ENCODE results near the gene ARSG.
"Not testable (repeated sequence)": the region's sequence is repeated elsewhere in the genome, so short reads cannot be mapped to it uniquely, and the experiment has no call there.

Gene ARSG

DNA sequence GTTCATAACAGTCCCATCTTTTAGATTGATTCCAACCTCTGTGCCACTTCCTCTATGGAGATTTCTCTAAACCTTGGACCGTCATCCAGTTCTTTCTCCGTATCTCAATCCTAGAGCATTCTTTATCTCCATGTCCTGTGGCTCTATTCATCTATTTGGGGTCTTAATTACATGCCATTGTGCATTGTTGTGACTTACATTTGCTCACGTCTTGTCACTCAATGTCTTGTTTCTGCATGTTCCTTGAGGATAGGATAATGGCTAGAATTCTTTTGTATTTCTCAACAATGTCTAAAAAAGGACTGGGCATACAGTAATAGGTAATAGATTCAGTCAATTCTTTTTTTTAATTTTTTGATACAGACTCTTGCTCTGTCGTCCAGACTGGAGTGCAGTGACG is 50.2 kb downstream of the ARSG start:
- DNase-seq: no peak

DNA sequence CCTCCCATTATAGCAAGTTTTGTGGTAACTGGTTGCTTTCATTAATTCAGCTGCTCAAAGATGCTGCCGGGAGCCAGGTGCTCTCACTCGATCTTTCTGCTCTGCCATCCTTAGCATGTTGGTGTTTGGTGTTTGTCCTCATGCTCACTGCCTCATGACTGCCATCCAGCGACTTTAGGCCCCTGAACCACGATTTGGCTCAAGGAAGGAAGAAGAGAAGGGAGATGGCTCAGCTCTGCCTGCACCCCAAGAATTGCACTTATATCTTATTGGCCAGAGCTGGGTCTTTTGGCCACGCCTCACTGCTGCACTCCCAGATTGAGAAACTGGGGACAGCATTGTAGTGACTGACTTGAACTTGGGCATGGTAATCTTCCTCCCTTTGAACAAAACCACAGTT is 52.7 kb downstream of the ARSG start:
- no peak for DNase-seq

DNA sequence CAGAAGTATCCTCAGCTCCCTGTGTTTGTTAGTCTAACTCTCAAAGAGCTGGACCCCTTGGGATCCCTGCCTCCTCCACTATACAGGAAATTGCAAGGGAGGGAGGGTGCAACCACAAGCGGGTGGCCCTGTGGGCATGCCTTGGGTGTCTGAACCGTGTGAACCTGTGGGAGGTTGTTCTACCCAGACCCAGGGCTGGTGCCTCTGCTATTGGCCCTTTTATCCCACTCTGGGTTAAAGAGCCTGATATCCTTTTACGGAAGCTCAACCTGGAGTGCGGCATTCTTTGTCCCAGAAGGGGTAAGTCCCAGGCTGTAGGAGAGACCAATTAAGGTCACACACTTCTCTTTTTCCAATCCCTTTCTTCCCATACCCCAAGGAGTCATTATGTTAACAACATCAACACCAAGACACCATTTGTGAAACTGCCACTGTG is 53.4 kb downstream of the ARSG start:
- DNase-seq: no peak

DNA sequence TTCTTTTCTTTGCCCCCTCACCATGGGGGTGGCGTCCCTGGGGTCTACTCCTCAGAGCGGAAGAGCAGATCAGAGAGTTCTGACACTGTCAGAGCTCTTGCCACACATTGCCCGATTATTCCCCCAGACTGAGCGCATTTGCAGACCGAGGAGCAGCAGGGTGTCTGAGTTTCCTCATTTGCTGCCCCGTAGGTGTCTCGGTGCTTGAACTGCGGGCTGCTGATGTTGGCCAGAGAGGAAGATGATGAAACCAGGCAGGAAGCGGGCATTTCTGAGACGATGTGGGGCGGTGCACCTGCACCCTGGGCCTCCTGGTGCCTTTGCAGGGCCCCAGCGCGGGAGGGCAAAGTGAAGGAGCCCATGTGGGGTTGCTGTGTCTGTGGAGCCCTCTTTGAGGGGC is 55.2 kb downstream of the ARSG start:
- DNase-seq: peak; percentile 28

DNA sequence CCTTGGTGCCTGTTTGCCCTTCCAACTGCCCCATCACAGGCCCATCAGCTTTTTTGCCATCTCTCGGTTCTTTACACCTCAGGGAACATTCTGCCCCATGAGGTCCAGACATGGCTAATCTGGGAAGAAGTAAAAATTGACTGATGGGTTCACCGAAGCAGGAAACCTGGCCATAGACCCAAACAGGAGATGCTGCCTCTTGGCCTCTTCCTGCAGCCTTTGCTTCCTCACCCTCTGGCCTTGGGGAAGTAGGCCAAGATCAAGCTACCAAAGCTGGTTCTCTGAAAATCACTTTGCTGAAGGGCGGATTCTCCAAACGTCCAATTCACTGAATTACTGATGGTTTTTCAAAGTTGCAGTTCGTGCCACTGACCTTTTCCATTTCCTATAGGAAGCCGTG is 56.1 kb downstream of the ARSG start:
- DNase-seq: no peak

DNA sequence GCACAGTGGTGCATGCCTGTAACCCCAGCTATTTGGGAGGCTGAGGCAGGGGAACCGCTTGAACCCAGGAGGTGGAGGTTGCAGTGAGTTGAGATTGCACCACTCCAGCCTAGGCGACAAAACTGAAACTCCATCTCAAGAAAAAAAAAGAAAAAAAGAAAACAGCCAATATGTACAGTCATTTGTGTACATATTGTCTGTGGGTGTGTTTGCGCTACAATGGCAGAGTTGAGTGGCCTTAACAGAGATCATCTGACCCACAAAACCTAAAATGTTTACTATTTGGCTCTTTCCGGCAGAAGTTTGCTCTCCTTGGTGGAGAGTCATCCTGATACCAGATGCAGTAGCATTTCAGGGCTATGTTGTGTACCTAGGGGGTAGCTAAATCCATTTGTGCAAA is 57.9 kb downstream of the ARSG start:
- DNase-seq: no peak

DNA sequence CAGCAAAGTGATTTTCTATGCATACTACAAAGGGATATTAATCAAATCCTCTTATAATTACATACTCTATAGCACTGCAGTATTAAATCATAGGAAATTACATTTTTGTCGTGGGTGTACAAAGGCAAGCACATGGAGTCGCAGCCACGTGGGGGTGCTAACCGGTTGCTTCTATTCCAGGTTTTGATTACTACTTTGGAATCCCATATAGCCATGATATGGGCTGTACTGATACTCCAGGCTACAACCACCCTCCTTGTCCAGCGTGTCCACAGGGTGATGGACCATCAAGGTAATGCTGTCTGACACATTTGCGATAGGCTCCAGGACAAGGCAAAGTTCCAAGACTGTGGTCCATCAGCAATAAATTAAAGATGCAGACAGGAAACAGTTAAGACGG is 60.1 kb downstream of the ARSG start:
- no peak for DNase-seq

DNA sequence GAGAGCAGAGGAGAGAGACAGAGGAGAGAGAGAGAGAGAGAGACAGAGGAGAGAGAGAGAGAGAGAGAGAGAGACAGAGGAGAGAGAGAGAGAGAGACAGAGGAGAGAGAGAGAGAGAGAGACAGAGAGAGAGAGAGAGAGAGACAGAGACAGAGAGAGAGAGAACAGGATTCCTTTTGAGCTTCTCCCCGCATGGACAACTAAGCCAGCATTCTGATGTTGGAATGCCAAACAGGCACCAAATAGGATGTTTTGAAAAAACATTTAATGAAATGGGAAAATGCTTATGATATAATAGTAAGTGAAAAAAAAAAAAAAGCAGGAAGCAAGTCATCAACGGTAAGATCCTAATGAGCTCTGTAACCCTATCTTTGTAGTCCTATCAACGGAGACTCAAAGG is 60.7 kb downstream of the ARSG start:
- no peak for DNase-seq

DNA sequence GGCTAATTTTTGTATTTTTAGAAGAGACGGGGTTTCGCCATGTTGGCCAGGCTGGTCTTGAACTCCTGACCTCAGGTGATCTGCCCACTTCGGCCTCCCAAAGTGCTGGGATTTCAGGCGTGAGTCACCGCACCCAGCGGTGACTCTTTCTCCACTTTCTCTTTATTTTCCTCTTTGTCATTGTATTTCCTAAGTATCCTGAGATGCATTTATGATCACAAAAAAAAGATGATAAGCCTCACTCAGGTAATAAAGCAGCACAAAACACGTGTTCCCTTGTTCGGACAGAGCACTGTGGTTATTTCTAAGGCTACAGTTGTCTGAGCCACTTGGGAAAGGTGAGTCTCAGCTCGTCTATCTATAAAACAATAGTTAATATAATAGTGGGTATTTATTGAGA is 61.4 kb downstream of the ARSG start:
- DNase-seq: not testable (repeated sequence)

DNA sequence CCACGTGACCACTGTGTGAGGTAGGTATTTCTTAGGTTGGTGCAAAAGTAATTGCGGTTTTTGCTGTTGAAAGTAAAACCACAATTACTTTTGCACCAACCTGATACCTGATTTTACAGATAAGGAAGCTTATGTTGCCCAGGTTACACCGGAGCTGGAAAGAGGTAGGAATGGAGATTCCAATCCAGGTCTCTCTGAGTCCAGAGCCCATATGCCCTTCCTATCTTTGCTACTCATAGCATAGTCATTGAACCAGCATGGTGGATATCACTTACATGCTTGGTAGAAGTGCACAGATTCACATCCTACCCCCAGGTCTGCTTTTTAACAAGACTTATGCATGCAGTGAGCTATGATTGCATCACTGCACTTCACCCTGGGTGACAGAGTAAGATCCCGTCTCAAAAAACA is 61.8 kb downstream of the ARSG start:
- DNase-seq: no peak

DNA sequence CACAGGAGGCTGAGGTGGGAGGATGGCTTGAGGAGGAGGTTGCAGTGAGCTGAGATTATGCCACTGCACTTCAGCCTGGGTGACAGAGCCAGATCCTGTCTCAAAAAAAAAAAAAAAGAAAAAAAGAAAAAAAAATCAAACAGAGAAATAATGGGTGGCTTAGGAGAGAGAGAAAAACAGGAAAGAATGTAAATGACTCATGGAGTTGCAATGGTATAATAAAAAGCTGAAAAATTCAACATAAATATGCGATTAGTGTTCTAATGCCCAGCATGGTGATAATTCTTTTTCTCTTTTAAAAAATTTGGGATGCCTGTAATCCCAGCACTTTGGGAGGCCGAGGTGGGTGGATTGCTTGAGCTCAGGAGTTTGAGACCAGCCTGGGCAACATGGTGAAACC is 63.0 kb downstream of the ARSG start:
- DNase-seq: not testable (repeated sequence)

DNA sequence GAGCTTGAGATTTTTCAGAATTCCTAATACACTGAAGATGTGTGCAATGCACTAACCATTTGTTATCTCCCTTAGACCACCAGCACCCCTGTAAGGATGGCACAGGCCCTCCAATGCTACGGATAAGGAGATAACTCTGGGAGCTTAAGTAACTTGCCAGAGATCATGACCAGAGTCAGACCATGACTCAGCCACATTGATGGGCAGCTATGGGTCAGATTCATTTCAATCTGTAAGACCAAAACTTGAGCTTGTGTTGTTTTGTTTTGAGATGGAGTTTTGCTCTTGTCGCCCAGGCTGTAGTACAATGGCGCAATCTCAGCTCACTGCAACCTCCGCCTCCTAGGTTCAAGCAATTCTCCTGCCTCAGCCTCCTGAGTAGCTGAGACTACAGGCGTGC is 63.8 kb downstream of the ARSG start:
- not testable (repeated sequence) for DNase-seq

DNA sequence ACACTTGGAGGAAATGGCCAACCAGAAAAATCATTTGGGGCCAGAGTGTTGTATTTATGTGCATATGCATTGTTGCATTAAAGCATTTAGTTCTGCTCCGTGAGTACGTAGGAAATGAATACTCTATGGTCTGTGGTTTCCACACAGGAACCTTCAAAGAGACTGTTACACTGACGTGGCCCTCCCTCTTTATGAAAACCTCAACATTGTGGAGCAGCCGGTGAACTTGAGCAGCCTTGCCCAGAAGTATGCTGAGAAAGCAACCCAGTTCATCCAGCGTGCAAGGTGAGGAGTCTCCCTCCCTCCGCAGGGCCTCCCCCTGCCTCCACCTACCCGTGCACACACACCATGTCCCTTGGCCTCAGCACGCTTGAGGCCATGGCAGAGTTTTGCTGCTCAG is 65.2 kb downstream of the ARSG start:
- peak; percentile 5 for DNase-seq

DNA sequence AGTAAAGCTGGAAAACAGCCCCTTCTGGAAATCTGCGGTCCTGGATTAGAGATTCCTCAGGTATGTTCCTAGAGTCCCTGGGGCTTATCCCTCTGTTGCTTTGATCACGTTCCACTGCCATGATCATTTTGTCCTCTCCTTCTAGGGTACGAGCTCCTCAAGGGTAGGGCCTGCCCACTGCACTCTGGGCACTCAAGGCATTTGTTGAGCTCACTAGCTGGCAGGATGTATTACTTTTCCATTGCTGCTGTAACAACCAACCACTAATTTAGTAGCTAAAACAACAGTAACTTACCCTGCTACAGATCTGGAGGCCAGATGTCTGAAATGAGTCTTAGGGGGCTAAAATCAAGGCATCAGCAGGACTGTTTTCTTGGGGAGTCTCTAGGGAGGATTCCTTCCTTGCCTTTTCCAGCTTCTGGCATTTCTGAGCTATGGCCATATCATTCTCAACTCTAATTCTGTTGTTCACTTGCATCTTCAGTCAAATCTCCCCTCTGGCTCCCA is 65.7 kb downstream of the ARSG start:
- no peak for DNase-seq

DNA sequence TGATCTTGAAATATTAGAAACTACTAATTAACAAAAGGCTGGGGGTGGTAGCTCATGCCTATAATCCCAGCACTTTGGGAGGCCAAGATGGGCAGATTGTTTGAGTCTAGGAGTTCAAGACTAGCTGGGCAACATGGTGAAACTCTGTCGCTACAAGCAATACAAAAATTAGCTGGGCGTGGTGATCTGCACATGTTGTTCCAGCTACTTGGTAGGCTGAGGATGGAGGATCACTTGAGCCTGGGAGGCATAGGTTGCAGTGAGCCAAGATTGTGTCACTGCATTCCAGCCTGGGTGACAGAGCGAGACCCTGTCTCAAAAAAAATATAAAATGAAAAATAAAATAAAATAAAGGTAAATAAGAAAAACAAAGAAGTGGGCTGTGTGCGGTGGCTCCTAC is 66.6 kb downstream of the ARSG start:
- DNase-seq: no peak

DNA sequence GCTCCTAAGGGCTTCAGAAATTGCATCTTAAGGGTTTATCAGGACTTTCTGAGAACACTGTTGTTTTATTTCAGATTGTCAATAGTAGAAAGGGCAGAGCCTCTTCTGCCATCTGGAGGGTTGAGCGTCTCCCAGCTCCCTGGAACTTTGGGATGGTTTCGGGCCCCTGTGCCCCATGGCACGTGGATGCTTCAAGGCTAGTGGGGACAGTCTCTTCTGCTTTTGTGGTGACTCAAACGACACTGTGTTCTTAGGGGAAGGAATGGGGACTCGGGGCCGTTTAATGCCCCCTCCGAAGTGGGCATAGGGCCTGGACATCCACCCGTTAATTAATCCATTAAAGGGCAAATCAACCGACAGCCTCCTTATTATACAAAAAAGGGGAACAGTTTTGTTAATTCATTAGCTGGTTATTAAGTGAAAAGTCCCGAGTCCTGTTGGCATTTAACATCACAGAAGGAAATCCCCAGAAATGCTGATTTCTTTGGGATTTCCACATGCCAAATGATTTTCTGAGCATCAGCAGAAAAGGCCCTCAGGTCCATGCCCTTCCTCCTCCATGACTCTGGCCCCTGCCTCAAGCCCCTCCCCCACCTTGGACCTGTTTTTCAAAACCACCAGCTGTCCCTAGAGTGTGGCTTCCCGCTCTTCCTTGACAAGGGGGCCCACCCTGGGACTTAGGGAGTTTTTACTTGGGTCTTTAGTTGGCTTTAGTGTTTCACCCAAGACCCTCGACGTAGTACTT is 68.7 kb downstream of the ARSG start:
- DNase-seq: no peak

DNA sequence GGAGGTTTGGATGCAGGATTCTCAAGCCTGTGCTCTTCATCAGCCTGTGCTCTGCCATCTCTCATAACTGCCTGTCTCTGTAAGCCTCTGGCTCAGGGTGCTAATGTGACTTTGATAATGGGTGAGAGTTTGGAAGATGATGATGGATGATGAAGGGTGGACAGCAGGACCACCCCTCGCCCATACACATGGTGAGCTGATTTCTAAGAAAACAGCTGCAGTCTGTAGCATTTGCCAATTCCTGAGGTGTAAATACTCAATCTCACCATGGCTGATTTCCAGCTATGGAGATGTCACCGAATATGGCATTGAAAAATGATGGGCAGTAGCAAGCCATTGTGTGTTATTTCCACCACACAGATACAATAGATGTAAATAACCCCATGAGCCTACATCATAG is 74.2 kb downstream of the ARSG start:
- DNase-seq: no peak

DNA sequence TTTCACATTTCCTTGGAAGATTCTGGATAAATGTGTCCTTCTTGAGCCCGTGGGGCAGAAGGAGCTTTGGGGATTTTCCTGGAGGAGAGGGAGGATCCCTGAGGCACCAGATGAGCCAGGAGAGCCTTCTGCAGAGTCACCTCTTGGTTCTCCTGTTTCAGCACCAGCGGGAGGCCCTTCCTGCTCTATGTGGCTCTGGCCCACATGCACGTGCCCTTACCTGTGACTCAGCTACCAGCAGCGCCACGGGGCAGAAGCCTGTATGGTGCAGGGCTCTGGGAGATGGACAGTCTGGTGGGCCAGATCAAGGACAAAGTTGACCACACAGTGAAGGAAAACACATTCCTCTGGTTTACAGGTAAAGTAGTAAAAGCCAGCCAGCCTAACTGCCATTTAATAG is 77.1 kb downstream of the ARSG start:
- no peak for DNase-seq

DNA sequence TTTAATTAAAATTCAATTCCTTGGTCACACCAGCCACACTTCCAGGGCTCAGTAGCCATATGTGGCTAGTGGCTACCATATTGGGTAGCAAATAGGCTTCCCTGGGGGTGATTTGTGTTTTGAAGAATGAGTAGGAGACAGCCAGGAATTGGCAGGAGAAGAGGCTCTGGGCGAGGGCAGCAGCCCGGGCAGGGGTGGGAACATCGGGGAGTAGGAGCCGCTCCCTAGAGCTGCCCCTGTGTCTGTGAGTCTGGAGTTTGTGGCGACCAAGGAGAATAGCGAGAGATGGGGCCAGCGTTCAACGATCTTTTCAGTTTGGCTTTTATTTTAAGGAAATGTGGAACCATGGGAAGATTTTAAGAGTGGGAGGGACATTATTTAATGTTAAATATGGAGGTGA is 84.3 kb downstream of the ARSG start:
- no peak for DNase-seq

DNA sequence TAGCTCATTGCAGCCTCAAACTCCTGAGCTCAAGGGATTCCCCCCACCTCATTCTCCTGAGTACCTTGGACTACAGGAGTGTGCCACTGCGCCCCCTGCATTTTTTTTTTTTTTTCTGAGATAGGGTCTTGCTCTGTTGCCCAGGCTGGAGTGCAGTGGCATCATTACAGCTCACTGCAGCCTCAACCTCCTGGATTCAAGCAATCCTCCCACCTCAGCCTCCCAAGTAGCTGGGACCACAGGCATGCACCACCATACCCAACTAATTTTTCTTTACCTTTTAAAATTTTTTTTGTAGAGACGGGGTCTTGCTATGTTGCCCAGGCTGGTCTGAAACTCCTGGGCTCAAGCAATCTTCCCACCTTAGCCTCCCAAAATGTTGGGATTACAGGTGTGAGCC is 84.9 kb downstream of the ARSG start:
- DNase-seq: not testable (repeated sequence)

DNA sequence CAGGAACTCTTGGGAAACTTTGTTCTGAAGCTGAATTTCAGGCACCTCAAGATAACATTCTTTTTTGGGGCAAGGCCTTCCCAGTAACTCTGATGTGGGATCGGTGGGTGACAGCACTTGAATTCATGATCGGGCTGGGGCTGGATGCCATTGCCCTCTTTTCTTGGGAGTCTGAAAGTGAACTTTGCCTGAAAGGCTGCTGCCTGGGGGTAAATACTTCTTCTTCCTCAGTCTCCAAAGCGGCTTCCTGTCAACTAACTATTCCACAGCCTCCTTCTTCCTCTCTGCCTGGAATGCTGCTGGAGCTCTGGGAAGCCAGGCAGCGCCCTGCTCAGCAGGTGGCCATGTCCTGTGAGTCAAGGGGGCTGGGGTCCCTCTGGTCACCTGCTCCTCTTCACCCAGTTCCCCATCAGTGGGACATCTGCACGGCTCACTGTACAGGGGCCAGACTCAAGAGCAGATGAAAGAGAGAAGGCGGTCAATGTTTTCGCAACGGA is 86.5 kb downstream of the ARSG start:
- DNase-seq: no peak

DNA sequence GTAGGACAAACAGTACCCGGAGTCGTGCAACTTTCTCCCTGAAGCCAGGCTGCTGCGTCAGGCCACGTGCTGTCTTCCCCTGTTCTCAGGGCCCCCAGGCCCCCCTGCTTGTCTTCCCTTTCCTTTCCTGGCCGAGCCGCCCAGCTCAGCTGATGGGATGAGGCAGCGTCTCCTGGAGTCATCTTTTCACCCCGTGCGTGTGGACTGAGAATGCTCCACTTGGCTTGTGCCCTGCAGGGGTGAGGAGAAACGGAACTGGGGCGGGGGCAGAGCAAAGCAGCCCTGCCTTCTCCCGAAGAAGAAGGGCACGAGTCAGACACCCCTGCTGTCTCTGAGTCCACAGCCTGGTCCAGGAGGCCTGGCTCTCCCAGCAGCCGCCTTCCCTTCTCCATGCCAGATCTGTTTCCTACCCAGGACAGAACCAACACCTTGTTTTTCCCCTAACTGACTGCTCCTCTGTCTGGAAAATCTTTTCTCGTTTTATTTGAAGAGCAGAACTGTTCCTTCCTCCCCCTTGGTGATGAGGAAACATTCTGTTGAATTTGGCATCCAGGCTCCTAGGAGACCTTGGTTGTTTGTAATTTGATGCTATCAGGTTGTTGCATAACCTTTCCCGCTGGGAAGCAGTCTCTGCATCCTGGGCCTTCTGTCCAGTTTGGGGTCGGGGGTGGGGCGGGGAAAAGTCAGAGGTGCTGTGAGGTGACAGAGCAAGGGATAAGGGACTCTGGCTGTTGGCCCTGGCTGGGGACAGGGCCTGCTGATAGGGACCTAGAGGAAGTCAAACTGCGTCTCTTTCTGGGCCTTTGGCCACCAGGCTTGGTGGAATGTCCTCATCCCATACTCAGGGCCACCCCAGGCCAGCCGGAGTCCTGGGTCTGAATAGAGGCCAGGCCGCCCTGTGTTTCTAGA is 87.2 kb downstream of the ARSG start:
- DNase-seq: no peak

DNA sequence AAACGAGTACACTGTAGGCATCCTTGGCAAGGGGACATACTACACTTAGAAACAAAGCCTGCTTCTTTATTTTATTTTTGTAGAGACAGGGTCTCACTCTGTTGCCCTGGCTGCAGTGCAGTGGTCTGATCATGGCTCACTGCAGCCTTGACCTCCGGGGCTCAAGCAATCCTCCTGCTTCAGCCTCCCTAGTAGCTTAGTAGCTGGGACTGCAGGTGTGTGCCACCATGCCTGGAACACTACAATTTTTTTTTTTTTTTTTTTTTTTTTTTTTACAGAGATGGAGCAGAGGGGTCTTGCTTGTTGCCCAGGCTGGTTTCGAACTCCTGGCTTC is 87.8 kb downstream of the ARSG start:
- no peak for DNase-seq

All from hematopoietic multipotent progenitor cell treated with erythropoietin and hydrocortisone succinate and interleukin-3 and kit ligand, for 8 days (in vitro differentiated cells).